ENCODE results near the gene FAM78B.

The FAM78B gene

DNA sequence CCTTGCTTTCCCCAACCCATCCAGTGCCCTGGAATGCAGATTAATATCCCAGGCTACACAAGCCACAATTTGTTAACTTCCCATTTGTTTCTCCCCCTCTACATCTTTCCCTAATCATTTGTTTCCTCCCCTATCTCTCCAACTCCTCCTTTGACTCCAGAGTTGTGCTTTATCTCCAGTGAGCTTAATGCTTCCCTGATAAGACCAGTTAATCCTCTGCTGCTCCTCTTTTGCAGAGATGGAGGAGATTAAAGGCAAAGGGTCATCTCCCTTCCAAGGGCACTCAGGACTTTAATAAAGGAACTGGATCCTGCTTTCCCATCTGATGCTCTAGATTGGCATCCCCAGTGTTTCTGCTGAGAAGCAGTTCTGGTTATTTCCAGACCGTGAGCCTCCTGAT, 7.1 kb downstream of the FAM78B start:
- DNase-seq, result no peak

DNA sequence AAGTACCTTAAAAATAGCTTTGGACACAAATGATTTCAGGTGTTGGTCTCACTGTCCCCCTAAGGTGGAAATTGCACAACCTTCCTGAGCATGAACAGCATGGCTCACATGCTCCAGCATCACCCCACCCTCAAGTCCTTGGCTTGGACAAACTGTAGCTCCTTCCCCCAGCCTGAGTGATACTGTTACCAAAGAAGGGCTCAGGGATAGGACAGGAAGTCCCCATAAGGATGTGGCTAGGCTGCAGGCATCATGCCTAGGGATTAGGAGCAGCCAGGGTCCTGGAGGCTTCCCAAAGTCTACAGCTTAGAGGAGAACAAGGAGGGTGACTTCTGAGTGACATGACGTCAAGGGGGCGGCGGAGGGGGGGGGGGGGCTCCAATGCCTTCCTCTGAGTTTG, 10.1 kb downstream of the FAM78B start:
- DNase-seq, result no peak

DNA sequence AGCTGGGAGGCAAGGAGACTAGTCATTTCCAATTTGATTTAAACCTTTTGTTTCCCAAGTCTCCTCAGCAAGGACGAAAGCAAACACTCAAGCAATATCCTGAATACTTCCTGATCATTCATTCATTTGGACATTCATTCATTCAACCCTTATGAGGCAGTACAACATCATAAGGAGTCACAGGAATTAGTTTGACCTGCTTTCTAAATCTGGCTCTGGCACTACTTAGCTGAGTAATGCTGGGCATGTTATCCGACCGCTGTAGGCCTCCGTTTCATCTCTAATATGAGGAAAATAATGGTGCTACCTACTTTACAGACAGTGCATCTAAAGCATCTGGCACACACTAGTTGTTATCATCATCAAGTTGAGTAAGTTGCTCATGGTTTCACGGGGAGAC, 11.7 kb downstream of the FAM78B start:
- no peak for DNase-seq

DNA sequence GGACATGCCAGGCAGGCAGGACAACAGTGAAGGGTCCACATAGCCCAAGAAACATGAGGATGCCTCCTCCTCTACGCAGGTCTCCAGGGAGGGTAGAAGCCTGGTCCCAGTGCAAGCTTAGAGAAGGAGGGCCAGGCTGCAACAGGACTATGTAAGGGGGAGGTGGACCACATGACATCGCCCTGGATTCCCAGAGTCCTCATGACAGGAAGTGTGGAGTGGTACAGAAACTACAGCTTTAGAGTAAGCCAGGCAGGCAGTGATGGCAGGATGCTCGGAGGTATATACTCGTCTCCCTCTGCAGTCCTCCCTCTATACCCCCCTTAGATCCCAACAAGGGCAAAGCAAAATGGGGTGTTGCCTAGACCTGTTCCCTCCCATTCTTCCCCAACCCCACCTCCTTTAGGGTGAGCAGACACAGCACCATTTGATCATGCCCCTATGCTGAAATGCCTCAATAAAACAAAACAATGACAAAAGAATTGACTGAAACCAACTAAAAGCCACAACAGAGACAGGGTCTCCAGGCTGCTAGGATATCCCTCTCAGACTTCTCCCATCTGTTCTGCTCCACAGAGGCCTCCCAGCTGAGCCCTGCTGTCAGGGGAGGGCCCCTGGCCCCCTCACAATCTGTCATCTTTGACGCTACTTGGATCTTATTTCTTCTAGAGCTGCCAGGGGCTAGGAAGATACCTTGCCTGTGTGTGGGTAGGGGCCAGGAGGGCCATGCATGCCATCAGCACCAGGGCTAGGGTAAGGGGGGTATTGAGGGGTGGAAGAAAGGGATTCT, 13.1 kb downstream of the FAM78B start:
- DNase-seq, result no peak

DNA sequence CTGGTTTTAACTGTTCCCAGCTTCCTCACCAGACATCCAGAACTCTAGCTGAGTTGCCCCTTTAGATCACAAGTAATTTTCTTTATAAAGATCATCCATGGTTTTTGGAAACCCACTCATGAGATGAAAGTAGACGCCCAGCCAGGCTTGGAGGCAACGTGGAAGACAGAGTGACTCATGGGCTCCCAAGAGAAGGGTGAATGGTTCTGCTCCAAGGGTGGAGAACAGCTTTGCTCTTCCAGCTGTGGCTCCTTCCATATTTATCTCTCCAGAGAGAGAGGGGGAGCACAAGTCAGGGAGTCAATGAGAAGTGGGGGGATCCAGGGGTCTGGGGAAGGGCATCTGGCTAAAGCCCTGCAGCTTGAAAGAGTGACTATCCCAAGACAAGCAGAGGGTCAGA, 13.8 kb downstream of the FAM78B start:
- no peak for DNase-seq

DNA sequence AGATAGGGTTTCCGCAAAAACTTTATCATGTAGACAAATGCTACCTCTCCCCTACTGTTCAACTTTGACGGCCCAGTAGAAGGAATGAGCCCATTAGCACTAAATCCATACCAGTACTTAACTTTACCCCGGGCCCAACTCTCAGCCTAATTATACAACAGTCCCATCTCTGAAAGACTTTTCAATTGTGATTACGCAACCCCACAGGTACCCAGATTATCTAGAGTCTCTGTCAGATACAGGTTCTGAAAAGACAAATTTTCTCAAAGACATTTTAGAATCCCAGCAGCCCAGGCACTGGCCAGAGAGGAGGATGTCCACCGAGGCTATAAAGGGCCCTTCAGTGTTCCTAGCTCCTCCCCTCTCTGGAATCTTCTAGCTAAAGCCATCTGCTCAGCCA, 15.0 kb downstream of the FAM78B start:
- no peak for DNase-seq

DNA sequence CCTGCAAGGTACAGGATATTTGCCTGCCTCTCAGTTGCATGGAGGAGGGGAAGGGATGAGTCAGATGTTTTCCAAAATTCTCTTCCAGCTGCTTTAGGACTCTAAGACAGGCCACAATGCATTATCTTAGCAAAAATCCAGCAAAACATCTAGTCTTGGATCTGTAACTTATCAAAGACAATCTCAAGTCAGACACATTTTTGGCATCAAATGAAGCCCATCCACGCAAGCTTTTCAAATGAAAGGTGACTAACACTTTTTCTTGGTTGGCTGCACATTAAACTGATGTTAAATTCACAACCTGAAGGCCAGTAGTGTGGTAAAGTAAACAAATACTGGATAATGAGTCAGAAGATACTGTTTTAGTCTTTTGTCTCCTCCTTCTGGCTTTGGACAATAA, 21.3 kb downstream of the FAM78B start:
- DNase-seq, result no peak

DNA sequence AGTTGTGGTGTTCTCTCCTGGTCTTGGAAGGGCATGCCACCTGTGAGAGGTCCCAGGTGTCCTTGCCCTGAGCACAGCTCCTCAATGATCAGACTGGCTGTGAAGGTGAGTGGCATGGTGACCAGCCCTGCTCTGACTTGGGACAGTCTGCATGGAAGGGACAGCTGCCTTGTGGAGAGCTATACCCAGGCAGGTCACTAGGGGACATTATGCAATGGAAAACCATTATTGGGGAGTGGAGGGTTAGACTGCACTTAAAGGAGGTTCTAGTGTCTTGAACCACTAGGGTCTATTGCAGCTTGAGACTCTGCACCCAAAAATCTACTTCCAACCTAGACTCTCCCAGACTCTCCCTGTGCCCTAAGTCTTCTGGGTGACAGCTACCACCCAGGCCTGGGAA, 24.8 kb downstream of the FAM78B start:
- no peak for DNase-seq

DNA sequence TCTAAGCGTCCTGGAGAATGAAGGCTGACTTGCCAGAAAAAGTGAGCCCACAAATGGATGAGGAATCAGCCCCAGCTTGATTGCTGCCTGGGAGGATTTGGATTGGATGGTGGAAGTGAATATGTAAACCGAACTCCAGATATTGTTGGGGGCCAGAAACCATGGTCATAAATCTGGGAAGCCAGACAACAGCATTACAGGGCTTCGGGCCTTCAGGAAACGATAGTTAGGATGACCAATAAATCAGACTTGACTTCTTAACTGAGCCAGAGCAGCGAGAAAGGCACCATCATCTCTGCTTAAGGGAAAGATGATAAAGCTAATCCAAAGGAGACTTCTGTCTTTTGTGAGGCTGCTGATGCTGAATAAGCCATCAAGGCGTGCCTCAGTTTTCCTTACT, 26.6 kb downstream of the FAM78B start:
- DNase-seq, result no peak

DNA sequence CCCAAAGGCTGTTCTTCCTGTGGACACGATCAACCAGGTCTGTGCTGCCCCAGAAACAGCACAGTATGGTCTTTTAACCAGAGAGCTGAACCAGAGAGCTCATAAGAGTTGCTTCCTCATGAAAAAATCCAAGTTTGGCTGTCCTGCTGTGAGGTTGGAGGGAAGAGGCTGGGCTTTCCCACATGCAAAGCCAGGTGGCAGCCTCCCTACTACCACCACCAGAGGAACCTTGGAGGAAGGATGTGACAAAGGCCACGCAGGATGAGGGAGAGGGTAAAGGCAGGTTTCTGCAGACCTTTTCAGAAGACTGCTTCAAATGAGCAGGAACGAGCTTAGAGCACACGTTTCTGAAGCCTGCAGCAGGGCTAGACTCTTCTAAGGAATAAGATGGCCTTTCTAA, 27.1 kb downstream of the FAM78B start:
- no peak for DNase-seq

DNA sequence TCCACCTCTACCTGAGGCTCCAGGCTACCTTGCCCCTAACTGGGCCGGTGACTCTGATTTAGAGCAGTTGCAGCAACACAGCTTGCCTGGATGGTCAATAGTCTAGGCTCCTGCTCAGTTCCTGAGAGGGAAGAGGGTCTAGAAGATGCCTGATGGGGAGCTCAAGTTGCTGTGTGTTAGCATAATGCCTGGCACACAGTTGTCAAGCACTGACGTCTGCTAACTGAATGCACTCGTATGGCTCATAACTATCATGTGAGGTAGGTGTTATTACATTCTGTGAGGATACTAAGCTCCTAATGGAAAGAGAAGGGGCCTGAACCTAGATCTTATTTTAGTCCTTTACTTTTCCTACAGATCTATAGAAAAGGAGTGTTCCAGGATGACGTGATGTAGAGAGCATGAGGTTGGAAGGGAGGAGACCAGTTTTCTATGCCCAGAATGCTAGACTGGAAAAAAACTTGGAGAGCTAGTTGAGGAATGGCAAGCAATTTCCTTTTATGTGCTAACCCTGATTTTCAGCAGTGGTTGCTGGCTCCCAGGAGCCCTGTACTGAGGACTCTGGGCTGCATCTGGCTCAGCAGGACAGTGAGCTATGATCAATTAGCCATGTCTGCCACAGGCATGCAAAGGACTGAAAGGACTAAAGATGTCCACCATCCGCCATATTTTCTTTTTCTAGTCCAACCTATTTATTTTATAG, 30.0 kb downstream of the FAM78B start:
- no peak for DNase-seq

DNA sequence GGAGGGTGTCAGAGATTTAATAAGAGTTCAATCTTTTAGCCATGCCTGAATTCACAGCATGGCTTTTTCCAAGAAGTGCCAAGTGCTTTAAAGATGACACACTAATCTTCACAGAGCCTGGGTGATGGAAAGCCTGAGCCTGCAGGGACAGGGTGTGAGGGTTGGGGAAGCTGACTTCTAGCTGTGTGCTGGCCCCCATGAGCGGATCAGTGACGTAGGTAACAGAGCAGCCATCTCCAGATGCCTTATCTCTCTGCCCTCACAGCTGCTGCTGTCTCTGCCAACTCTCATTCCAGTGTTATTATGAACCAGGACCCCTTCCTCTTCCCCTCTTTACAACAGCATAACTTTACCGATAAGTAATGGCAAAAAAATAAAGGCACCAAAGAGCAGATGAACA, 30.6 kb downstream of the FAM78B start:
- no peak for DNase-seq

DNA sequence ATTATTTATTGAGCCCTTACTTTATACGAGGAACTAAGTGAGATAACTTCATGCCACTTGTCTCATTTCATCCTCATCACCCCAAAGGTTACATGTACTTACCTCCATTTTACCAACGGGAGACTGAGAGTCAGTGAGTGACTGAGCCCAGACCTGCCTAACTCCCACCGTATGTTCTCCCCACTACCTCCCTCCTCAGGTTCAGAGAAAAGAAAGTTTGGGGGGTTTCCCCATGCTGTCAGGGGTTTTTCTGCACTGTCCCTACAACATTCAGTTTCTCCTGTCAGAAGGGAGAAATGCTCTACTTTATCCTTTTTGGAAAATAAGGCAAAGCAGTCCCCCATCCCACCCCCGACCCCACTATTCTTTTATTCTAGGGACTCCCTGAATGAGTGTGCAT, 32.9 kb downstream of the FAM78B start:
- DNase-seq, result no peak

DNA sequence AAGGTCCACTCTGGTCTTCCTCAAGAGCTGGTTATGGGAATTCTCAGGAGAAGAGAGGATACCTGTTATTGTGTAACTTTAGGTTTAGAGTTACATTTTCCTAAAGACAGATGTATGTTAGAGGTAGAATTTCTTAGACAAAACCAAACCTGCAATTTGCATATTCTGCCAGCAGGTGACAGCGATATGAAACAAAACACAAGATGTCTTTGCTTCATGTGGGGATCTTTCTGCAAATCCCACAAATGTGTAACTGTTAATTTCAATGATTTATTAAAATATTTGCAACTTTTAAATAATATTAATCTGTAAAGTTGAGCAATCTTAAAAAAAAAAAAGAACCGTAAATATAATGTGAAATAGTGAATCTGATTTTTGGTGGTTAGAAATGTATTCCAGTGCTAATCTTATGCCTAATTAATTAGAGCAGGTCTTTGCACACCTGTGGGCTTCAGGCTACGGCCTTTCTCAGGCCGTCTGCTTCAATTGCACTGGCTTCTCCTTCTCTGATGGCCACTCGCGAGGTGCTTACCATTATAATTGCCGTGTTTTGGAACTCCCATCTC, 33.4 kb downstream of the FAM78B start:
- DNase-seq, result peak; percentile 9 to 18

DNA sequence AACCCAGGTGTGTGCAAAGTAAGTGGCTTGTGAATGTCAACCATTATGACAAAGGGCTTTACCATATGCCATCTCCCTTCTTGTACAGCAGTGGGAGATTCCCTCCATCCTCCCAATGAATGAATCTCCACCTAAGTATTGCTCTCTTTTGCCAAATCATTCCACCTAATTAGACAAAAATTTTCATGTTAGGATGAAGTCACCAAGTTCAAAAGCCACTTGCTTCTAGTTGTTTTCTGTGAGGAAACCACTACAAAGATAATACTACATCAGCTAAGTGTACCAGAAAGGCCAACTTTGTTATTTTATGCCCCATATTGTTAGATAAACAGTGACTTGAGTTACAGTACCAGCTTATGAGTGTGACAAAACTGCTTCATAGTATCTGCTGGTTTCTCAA, 34.3 kb downstream of the FAM78B start:
- DNase-seq, result no peak

DNA sequence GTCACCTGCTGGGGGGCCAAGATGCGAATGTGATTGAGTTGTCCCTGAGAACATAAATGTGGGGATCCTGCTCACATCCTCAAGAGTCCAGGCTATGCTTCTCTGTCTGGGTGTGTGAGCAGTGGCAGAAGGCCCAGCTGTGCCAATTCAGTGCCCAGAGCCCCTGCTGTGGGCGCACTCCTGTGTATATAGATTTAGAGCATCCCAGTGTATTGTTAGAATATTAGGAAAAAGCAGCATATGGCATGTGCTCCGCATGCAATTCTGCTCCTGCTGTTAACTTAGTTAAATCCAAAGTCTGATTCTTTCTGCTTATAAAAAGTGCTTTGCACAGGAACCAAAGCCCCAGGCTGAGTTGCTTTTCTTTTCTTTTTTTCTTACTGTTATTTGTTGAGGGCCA, 37.8 kb downstream of the FAM78B start:
- no peak for DNase-seq

DNA sequence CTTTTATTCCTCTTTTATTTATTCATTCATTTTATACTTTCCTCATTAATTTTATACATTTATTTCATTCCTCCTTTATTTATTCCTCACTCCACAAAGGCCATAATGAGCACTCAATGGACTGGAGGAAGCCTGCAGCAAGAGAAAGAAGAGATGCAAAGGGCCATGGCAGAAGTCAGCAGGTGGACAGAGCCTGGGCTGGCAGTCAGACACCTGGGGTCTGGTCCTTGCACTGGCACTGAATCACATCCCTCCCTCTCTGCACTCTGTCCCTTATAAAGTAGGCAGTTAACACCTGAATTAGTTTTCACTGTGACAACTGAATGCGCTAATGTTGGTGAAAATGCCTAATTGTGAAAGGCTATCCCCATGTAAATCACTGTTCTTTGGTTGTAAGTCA, 38.6 kb downstream of the FAM78B start:
- DNase-seq, result no peak

DNA sequence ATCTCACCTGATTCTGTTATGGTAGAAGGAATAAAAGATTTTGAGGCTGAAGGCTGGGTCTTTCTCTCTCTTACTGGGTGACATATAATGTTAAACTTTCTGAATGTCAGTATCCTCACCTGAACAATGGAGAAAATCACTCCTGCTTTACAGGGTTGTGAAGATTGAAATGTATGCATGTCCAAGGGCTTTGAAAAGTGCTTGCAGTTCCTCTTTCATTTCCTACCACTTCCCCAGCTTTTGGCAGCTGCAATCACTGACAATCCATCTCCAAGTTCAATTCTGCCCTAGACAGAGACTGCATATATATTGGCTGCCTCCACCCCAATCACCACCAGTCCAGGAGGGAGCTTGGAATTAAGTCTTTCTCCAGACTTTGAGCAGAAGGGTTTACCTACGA, 39.8 kb downstream of the FAM78B start:
- no peak for DNase-seq

DNA sequence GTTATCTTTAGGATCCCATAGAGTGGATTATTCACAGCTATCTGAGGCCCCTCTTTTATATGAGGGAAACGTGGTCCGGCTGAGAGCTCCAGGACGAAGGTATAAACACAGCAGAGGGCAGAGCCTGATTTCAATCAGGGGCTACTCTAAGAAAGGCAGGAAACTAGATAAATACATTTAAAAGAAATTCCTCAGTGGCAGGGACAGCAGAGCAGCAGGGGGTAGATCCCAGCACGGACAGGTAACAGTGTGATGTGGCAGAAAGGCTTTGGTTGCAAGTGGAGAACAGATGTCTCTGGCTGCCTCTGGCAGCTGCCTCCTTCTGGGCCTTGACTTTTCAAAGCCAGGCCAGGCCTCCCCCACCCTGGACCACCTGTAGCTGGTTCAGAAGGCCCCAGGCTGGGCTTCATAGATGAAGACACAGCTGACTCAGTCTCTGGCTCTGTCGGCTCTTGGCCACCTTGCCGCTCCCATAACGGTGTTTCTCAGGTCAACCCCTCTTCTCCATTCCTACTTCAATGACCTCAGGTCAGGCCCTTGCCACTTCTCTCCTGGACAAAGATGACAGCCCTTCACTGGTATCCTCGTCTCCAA, 43.8 kb downstream of the FAM78B start:
- no peak for DNase-seq

DNA sequence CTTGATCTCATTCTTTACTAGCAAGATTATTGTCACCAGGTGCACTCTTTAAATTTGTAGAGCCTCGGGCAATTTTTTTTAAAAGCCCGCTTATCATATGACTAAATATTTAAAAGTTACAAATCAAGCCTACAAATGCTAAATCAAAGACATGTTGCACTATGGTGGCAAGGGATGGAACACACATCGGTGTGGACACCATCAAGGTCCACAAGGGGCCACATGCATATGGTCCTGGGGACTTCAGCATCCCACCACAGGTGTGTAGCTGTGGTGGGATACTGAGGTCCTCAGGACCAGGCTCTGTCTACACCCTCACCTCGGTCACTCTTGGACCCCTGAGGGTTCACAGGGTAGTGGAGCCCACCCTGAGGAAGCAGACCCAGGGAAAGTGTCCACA, 45.8 kb downstream of the FAM78B start:
- no peak for DNase-seq

DNA sequence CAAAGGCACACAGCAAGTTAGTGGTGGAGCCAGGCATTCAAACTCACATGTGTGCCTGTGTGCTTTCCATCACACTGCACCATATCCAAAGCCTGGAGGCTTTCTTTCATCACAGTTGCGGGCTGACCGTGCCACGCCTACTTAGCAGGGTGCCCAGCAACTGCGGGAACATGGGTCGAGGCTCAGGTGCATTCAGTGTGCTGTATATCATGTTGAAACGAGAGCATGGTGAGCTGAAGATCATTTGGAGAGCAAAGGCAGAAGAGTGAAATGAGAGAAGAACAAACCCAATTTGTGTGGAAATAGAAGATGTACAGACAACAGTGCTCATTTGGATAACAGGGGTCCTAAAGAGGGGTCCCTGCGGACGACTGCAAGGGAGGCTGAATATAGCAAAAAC, 46.5 kb downstream of the FAM78B start:
- no peak for DNase-seq

DNA sequence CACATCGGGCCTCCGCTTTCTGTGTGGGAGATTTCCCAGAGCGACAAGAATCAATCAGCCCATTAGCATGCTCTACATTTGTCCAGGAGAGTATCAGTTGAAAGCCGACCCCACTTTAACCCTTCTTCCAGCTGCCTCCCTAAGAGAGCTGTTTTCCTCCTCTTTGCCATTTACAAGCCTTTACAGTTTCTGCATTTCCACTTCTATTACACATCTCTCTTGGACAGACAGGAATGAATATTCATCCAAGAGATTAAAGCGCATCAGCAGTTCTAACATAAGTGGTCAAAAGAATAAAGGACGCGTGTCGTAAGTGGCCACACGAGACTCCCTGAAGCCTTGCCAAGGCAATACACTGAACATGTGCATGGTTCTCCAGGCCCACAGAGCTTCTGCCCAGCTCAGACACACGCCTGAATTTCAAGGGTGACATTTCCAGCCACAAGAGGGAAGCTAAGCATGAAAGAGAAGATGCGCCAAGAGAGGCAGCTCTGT, 47.3 kb downstream of the FAM78B start:
- no peak for DNase-seq

DNA sequence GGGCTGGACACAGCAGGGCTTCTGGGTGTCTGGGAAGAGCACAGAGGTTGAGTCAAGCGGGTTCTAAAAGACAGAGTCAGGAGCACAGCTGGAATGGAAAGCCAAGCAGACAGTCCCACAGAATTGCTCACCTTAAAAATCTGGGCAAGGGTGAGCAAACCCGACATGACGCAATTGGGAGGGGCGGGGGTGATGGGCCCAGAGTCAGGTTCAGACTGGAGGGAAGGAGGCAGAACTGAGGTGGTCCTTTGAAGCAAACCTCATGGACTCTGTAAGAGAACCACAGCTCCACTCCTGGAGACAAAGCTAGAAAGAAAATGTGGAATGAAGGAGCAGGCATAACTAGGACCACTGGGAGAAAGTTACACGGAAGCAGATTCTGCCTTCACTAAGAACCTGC, 49.0 kb downstream of the FAM78B start:
- DNase-seq, result no peak

DNA sequence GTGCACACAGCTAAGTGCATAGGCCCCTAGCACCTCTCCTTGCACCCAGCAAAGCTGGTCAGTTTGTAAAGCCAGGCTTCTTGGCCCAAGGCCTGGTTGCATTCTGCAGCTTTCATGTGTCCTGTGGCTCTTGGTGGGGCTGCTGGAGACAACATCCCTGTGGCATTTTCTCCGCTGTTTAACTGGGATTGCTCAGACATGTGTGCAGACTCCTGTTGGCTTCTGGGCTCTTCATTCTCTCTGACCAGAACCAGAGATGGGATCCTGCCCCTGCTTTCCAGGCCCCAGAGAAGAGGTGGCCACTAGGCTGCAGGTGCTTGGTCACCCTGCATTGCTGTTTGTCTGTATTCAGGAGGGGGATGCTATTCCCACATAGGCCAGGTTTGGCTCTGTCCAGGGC, 50.8 kb downstream of the FAM78B start:
- DNase-seq, result no peak
